WI38 (cell line): ENCODE measurements around the gene NLGN1.

ENCODE experiments used
- H3K4me3 ChIP-seq: 2 replicates; pipeline ENCODE4 v1.5.1; 2011; ENCODE audit warnings: low read depth, mild to moderate bottlenecking, control low read depth, low read length
- TF ChIP-seq, protein P1 (sequence below): IDR thresholded peaks from 2 replicates; pipeline ENCODE4 v1.5.1; 2012; ENCODE audit warnings: low read depth, mild to moderate bottlenecking, control low read depth, low read length

Gene NLGN1

GRCh38 chr3:174083706-174084105 lies 686.2 kb downstream of the NLGN1 start:
- TF ChIP-seq, protein P1, sequence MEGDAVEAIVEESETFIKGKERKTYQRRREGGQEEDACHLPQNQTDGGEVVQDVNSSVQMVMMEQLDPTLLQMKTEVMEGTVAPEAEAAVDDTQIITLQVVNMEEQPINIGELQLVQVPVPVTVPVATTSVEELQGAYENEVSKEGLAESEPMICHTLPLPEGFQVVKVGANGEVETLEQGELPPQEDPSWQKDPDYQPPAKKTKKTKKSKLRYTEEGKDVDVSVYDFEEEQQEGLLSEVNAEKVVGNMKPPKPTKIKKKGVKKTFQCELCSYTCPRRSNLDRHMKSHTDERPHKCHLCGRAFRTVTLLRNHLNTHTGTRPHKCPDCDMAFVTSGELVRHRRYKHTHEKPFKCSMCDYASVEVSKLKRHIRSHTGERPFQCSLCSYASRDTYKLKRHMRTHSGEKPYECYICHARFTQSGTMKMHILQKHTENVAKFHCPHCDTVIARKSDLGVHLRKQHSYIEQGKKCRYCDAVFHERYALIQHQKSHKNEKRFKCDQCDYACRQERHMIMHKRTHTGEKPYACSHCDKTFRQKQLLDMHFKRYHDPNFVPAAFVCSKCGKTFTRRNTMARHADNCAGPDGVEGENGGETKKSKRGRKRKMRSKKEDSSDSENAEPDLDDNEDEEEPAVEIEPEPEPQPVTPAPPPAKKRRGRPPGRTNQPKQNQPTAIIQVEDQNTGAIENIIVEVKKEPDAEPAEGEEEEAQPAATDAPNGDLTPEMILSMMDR, result no peak
- H3K4me3 ChIP-seq, result no peak overlapping the region

DNA sequence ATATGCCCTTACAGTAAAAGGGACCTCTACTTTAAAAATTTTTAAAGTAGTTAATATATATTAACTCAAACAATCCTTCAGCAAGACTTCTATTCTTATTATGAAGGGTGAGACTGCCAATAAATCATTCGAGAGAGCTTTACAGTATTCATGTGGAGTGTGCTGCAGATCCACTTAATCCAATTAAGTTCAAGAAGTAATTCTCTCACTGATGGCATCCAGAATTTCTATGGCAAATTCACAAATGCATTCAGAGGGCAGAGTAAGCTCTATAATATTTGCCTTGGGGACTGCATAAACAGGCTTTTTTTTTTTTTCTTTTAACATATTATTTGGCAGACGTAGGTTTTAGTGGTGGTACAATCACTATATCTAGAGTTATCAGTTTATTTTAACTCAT lies 692.0 kb downstream of the NLGN1 start:
- no peak overlapping the region for H3K4me3 ChIP-seq
- TF ChIP-seq, protein P1, result no peak

- TF ChIP-seq, protein P1, result no peak
- no peak overlapping the region for H3K4me3 ChIP-seq
These were observed 697.1 kb downstream of the NLGN1 start for GRCh38 chr3:174094669-174095068.

DNA sequence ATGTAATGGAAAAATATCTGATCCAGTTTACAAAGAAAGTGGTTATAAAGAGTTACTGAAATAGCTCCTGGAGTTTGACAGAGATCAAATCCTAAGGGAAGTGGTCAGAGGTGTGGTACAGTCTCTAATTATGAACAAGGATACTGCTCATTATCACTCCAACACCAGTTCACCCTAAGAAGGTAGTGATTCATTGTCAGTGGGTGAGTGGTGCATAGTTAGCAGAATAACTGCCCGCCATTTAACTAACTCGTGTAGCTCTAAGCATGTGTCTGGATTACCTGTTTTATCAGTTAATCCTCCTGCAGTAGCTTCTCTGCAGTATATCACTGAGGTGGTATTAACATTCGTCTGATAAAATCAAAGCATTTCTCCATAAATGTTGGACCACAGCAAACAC lies 700.1 kb downstream of the NLGN1 start:
- TF ChIP-seq, protein P1, result no peak
- H3K4me3 ChIP-seq, result no peak overlapping the region

GRCh38 chr3:174098746-174099145 lies 701.2 kb downstream of the NLGN1 start:
- TF ChIP-seq, protein P1, result no peak
- no peak overlapping the region for H3K4me3 ChIP-seq

DNA sequence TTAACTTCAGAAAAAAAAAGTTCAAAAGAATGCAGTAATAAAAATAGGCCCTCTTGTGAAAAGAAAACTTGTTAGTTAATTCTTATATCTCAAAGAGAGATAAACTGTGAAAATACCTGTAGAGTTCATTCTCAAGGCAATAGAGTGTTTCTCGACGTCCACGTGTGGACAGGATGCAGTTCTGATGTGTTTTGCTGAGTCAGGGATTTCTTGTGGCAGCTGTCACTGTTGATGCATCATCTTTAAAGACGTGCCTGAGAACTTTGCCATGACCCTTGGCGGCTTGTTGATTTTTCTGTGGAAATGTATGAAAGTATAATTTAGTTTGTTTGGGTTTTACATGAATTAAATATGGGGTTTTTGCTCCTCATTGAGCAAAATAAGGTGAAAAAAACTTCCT lies 702.2 kb downstream of the NLGN1 start:
- TF ChIP-seq, protein P1, result no peak
- no peak overlapping the region for H3K4me3 ChIP-seq

DNA sequence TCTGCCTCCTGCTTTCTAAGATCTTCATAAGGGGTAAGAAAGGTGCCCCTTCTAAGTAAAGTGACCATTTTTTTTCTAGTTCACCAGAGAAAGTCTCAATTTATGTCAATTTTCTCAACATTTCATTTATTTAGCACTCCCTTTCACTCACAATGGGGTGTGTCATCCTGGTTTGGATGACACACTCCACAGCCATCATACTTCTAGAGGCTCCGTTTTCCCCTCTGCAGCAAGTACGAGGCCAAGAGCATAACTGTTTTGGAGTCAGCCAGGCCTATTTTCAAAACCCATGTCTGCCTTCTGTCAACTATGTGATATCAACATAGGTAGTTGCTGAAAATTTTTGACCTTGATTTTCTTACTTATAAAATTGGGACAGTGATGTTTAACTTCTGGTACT lies 703.2 kb downstream of the NLGN1 start:
- TF ChIP-seq, protein P1, result no peak
- H3K4me3 ChIP-seq, result no peak overlapping the region
